RWPE1 (cell line): ENCODE data around the gene NOP58.

ENCODE experiments used
- CTCF ChIA-PET: fragments of 350-600 bp; sonication (Branson Sonifier 250); formaldehyde crosslinking; extraction: SDS; loops from one replicate; lab custom pipeline; 2021; lab: Yijun Ruan, JAX
- POLR2A ChIA-PET: fragments of 400-600 bp; formaldehyde crosslinking; extraction: SDS; loops from one replicate; lab custom pipeline; 2020; ENCODE audit warnings: antibody characterized with exemption; ENCODE audit not compliant: low non-redundant PET; lab: Yijun Ruan, JAX
- DNase-seq: peaks from one replicate; pipeline ENCODE4 v3.0.0; 2012; ENCODE audit warnings: low spot score
- H3K27ac ChIP-seq: fragments of 450-650 bp; 2 replicates; pipeline ENCODE4 v1.5.1; 2017
- CTCF ChIP-seq: fragments of 450-650 bp; conservative IDR thresholded peaks from 2 replicates; pipeline ENCODE4 v1.5.1; 2017; ENCODE audit warnings: low read depth, mild to moderate bottlenecking

The NOP58 gene

DNA sequence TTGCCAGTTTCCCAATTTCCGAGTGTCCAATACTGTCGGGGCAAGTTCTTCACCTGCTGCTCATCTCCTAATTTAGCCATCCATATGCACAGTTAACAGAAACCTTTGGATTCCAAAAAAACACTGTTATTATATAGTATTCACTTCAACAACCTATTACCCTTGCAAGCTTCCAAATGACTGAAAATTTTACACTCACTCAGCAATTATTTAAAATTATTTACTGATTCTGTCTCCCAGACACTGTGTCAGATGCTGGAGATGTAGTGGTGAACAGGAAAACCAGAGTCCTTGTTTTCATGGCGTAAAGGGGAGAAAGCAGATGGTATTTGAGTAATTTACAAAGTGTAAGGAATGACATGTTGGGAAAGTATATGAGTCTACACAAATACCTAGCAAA, 56.9 kb downstream of the NOP58 start:
- no peak for DNase-seq
- CTCF ChIA-PET, result no interaction called here

DNA sequence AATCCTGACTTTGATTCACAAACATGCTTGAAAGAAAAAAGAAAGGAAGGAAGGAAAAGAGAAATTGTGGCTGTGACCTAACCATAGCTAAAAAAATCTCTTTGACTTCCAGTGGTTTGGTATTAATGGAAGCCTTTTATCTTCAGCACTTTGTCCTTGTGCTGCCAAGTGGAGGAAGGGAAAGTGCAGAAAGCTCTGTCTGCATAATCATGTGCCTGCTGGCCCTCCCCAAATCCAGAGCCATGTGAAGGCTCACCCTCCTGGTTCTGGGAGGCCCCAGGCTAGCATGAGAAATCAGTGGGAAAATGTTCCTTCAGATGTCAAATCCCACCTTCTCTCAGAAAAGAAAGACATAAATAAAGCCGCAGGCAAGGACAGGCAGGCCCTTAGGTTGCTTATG, 62.3 kb downstream of the NOP58 start:
- POLR2A ChIA-PET, result no interaction called here
- CTCF ChIA-PET, result no interaction called here
- H3K27ac ChIP-seq, result no peak overlapping the region

More for the DNA sequence above, 56.9 kb downstream of the NOP58 start:
- no peak overlapping the region for H3K27ac ChIP-seq
- no peak for TF ChIP-seq CTCF
- POLR2A ChIA-PET, result no interaction called here

GRCh38 chr2:202335791-202336467, 70.4 kb downstream of the NOP58 start:
- TF ChIP-seq CTCF, result no peak
- CTCF ChIA-PET, result interaction anchor here (0.7 kb wide), 1 partner anchor 11 kb away, joined by 4 read pairs; no protein-coding TSS in a partner anchor
- no peak overlapping the region for H3K27ac ChIP-seq
- no peak for DNase-seq
- POLR2A ChIA-PET, result no interaction called here

More for the DNA sequence above, 62.3 kb downstream of the NOP58 start:
- no peak for DNase-seq
- no peak for TF ChIP-seq CTCF

DNA sequence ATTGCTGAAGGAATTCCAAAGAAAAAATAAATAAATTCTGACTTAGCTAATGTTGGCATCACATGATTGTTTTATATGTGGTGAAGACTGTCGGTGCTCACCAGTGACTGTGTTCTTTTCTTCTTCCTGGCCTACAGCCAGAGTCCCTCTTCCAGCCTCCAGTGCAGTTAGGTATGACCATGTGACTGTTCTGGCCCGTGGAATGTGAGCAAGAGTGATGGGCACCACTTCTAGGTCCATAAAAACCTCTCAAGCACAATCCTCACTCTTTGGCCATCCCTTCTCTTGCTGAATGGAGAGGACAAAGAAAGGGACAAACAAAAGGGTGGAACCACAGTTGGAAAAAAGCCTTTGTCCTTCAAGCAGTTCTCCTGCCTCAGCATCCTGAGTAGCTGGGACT, 71.6 kb downstream of the NOP58 start:
- POLR2A ChIA-PET, result no interaction called here
- no peak for TF ChIP-seq CTCF
- no peak for DNase-seq
- H3K27ac ChIP-seq, result no peak overlapping the region
- CTCF ChIA-PET, result no interaction called here

GRCh38 chr2:202337706-202338346, 72.3 kb downstream of the NOP58 start:
- H3K27ac ChIP-seq, result no peak overlapping the region
- ChIA-PET CTCF (no interaction called here), POLR2A (no interaction called here)
- TF ChIP-seq CTCF, result no peak
- DNase-seq, result no peak

DNA sequence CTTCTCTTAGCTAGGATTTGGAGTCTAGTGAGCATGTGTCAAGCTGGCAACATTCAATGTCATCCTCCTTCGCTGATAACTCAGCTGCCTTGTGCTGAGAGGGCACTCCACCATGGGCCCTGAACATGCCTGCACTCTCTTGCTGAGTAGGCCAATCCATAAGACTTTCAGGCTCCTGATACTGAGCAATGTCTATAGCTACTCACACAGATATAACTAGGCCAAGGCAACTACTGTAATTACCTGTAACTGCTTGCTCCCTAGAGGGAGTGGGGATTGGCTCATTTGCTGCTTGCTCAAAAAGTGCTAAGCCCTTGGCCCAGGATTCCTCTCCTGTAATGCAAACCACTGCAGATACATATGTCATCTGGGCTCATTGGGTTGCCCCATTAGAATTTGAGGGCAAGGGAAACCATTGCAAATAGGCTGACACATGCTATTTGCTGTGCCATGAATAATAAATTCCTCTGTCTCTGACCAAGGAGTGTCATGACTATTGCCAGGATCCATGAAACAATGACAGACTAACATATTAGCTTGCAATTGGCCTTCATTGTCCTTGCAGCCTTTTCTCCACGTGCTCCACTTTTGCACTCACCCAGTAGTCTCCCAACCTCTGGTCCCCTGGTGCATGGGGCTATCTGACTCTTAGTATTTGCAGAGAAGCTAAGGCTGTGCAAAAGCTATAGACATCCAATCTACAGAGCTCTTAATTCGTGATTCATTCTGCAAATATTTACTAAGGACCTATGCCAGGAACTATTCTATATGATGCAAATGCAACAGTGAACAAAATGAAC, 73.7 kb downstream of the NOP58 start:
- peak; percentile 54 for DNase-seq
- POLR2A ChIA-PET, result no interaction called here
- CTCF ChIA-PET, result no interaction called here
- H3K27ac ChIP-seq, result peak overlapping the region; percentile 46; the same call in 1 of the 2 replicates
- no peak for TF ChIP-seq CTCF
